IPS DF 6.9 (cell line): ENCODE measurements around the gene ATOSB.
A peak's percentile ranks its signal among the peaks of the same experiment; 100 is the strongest.

Experiments
- DNase-seq: peaks from one replicate; pipeline ENCODE4 v3.0.0-alpha.2; 2013; ENCODE audit warnings: low read depth, low spot score
- H3K27ac ChIP-seq: one replicate; pipeline ENCODE4 v1.5.1; 2013; ENCODE audit warnings: low read length, control low read depth
- H3K27me3 ChIP-seq: 2 replicates; pipeline ENCODE4 v1.6.1; 2013; ENCODE audit warnings: mild to moderate bottlenecking, low read length; ENCODE audit not compliant: control insufficient read depth, insufficient read depth
- H3K36me3 ChIP-seq: 2 replicates; pipeline ENCODE4 v1.6.1; 2013; ENCODE audit warnings: low read length; ENCODE audit not compliant: control insufficient read depth, insufficient read depth
- H3K4me1 ChIP-seq: 2 replicates; pipeline ENCODE4 v1.6.1; 2013; ENCODE audit warnings: low read length; ENCODE audit not compliant: control insufficient read depth, insufficient read depth
- H3K4me3 ChIP-seq: 2 replicates; pipeline ENCODE4 v1.5.1; 2013; ENCODE audit warnings: mild to moderate bottlenecking, low read length
- H3K9me3 ChIP-seq: 2 replicates; pipeline ENCODE4 v1.6.1; 2013; ENCODE audit warnings: low read length, inconsistent platforms; ENCODE audit not compliant: control insufficient read depth, insufficient read depth
- WGBS: extraction: QIAGEN DNeasy Blood & Tissue Kit; methylation state at CpG from one replicate; pipeline ENCODE4 v1.1.7; 2013; ENCODE audit warnings: mixed read lengths, missing lambda C conversion rate; ENCODE audit not compliant: insufficient read length, insufficient coverage; 5-methylcytosine and 5-hydroxymethylcytosine counted together

ATOSB gene

DNA sequence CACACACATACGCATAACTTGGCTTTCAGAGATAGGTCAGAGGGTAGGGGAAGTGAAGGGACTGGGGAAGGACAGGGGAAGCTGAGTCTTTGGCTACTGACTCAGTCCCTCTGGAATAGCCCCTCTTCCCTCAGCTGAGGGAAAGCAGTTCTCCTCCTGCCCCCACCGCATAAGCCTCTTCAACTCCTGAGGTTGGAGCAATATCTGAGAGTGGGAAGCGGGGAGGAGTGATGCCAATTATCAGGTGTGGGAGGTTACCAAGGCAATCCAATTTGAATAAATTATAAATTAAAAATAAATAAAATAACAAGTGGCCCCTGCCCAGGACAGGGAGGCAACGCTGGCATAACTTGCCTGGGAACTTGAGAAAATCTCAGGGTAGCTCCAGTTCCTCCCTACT is 11.1 kb downstream of the ATOSB start:
- Histone ChIP-seq H3K27ac (no peak overlapping the region), H3K4me3 (no peak overlapping the region), H3K27me3 (no peaks in the 10 kb centered on the region), H3K9me3 (no peaks in the 10 kb centered on the region), H3K4me1 (no peaks in the 10 kb centered on the region), H3K36me3 (peaks cover 13% of the 10 kb centered on the region)
- no peak for DNase-seq
- no CpG with 5 or more reads among the region's 4 CpGs for WGBS

DNA sequence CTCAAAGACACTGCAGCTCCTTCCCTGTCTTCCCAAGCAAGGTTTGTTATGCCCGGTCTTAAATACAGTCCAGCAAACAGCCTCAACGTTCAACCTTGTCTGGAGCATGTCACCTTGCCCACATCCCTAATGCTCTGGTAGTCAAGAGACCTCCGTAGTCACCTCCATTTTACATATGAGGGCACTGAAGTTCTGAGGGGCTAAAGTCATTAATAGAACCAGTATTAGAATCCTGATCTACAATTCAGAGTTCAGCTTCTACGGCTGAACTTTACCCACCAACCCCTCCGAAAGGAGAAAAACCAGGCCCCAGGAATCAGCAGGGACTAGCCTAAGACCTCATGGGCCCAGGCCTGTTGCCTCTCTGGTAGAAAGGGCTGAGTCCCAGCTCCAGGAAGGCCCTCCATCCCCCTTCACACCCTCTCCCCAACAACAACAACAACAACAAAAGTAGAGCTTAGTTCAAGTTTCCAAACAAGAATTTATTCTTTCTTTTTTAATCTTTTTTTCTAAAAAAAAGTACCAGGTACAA is 11.9 kb downstream of the ATOSB start:
- Histone ChIP-seq H3K4me3 (peak overlapping the region; percentile 73; the same call in 1 of the 2 replicates), H3K27me3 (no peaks in the 10 kb centered on the region), H3K4me1 (no peaks in the 10 kb centered on the region), H3K9me3 (no peaks in the 10 kb centered on the region), H3K36me3 (peaks cover 13% of the 10 kb centered on the region), H3K27ac (no peak overlapping the region)
- DNase-seq = no peak
- no CpG with 5 or more reads among the region's 5 CpGs for WGBS

DNA sequence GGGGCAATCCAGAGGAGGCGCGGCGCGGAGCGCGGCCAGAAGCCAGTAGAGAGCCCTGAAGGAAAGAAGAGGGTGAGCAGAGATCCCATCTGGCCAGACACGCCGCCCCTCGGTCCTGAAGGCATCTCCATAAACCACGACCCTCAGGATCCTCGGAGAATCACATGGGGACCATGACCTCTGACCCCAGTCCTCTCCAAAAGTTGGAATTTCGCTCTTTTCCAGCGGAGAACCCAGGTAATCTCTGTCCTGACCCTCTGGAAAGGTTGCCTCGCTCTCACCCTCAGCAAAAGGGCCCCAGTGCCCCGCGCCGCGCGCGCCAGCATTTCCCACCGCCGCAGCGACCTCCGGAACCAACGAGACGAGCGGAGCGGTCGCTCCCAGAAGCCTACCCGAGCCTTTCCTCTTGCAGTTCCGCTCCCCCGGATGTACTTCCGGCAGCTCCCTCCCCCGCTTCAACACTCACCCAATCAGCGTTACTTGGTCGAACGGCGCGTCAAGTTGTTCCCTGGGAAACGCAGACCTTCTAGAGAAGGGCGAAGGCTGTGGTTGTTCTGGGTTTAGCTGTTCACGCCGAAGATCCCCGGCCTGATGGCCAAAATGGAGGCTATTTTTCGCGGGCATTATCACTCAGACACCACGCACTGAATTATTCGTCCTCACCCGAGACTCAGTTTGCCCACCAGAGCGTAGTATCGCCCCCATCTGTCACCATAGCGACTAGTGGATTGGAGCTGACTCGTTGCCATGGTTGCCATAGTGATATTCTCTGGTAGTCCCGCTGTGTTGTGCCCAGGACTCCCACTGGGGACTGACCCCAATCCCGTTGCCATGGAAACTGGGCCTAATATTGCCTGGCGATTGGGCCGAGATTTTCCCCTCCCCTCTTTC is 12.6 kb downstream of the ATOSB start, which contains the start of gene STOML2:
Gene STOML2, minus strand, starts transcription at position 363 of the 891 bp plus-strand sequence. Its CDS starts 37 bp downstream, at position 326.
- no CpG with 5 or more reads among the region's 57 CpGs for WGBS
- no peak for DNase-seq
- Histone ChIP-seq H3K4me3 (peak within 1 kb of the TSS; percentile 73), H3K27ac (no peak within 1 kb of the TSS), H3K4me1 (no peaks in the 10 kb centered on the region), H3K9me3 (no peaks in the 10 kb centered on the region), H3K36me3 (peaks cover 13% of the 10 kb centered on the region), H3K27me3 (no peaks in the 10 kb centered on the region)

DNA sequence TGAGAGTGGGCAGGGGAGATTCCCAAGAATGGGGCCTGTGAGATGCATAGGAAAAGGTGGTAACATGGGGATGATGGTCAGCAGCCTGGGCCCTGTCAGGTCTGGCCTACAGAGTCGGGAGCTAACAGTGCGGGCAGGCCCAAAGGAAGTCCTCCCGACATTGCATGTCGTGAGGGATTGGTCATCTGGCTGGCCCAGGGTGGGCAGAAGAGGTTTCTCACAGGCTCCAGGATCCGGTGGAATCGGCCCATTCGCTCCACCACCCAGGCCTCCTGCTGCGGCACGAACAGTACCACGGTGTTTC is 13.2 kb downstream of the ATOSB start:
- Histone ChIP-seq H3K4me3 (peak overlapping the region; percentile 73), H3K27me3 (no peaks in the 10 kb centered on the region), H3K9me3 (no peaks in the 10 kb centered on the region), H3K36me3 (peaks cover 13% of the 10 kb centered on the region), H3K27ac (no peak overlapping the region), H3K4me1 (no peaks in the 10 kb centered on the region)
- DNase-seq = no peak
- WGBS = no CpG with 5 or more reads among the region's 10 CpGs

DNA sequence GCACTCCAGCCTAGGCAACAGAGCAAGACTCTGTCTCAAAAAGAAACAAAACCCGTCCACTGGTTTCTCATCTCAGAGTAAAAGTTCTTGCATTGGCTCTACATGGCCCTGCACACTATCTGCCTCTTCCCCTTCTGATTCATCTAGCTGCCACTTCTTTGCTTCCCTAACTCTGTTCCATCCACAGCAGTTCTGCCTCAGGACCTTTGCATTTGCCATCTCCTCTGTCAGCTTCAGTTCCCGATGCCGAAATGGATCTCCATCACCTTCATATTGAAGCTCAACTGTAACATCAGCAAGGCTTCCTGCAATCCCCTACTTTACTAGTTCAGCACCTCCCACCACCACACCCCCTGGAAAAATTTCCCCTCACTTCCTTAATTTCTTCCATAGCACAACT is 18.1 kb downstream of the ATOSB start:
- Histone ChIP-seq H3K36me3 (peaks cover 16% of the 10 kb centered on the region), H3K27me3 (no peaks in the 10 kb centered on the region), H3K27ac (no peak overlapping the region), H3K4me1 (no peaks in the 10 kb centered on the region), H3K9me3 (no peaks in the 10 kb centered on the region), H3K4me3 (no peak overlapping the region)
- no CpG with 5 or more reads among the region's 3 CpGs for WGBS
- no peak for DNase-seq

DNA sequence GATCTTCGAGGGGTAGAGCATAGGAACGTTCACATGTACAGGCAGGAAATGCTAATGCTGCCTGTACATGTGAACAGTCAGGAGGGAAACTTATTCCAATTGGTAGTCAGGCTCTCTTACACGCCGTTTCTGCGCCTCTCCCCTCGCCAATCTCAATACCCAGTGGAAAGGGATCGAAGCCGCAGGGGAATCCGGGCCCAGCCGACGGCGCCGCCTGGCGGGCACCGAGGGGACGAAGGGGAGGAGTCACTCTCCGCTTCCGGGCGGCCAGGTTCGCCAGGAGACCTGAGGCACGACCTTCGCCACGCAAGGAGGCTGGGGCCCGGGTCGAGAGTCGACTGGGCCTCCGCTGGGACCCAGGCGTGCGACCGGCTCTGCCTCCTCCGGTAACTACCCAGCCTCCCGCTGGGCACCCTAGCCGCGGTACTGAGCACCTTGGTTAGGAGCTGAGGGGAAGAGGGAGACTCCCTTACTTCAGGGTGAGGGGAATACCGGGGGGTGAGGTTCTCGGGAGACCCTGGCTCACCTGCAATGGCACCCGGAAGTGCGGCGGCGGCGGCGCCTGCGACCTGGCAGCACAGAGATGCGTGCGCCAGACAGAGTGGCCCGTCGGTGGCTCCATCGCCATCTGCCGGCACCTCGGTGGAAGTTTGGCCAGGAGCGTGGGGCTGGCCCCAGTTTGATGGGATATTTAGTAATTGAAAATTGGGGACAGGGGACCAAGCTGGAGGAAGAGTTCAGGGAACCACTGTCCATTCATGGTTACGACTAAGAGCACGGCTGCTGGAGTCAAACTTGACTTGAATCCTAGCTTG is 19.4 kb downstream of the ATOSB start, which contains the start of gene PIGO:
Gene PIGO, minus strand, starts transcription at position 557 of the 815 bp plus-strand sequence. CDS start 1,026 bp downstream, outside the sequence.
- no CpG with 5 or more reads among the region's 53 CpGs for WGBS
- Histone ChIP-seq H3K27me3 (no peaks in the 10 kb centered on the region), H3K4me3 (peak within 1 kb of the TSS; percentile 84), H3K27ac (no peak within 1 kb of the TSS), H3K9me3 (no peaks in the 10 kb centered on the region), H3K4me1 (no peaks in the 10 kb centered on the region), H3K36me3 (peaks cover 19% of the 10 kb centered on the region)
- no peak for DNase-seq

DNA sequence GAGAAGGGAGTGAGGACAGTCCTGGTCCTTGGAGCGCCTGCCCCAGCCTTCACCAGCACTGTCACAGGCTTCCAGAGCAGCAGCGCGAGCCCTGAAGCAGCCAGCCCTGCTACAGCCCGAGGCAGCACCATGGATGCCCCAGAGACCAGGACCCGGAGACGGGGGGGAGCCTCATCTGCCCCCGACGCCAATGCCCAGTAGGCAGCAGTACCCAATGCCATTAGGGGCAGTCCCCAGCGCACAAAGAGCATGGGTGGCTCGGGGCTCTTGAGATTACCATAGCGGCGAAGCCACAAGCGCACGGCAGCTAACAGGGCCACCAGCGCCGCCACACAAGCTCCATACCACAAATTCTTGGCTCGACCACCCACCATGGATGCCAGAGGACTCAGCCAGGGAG is 24.1 kb downstream of the ATOSB start:
- no CpG with 5 or more reads among the region's 17 CpGs for WGBS
- Histone ChIP-seq H3K4me1 (no peaks in the 10 kb centered on the region), H3K4me3 (no peak overlapping the region), H3K27ac (no peak overlapping the region), H3K27me3 (no peaks in the 10 kb centered on the region), H3K36me3 (peaks cover 27% of the 10 kb centered on the region; the same call in 1 of the 2 replicates), H3K9me3 (no peaks in the 10 kb centered on the region)
- DNase-seq = no peak

DNA sequence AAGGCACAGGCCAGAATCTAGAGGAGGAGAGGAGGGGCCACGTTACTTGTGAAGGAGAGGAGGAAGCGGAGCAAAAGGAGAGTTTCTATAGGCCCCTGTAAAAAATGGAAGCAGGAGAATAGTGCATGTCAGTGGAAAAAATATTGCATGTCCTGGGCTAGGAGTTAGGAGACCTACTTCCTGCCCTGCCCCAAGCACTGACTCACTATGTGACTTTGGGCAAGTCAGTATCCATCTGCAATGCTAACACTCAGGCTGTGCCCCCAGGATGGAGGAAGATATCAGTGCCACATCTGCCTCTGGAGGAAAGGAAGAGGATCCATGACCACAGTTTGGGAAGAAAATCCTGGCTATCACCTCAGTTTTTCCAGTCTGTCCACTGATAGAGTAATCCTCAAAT is 26.2 kb downstream of the ATOSB start:
- no peak overlapping the region for H3K27ac ChIP-seq
- peaks cover 27% of the 10 kb centered on the region; the same call in 1 of the 2 replicates for H3K36me3 ChIP-seq
- H3K4me1 ChIP-seq = no peaks in the 10 kb centered on the region
- no peaks in the 10 kb centered on the region for H3K9me3 ChIP-seq
- no peak for DNase-seq
- WGBS = no CpG with 5 or more reads among the region's 2 CpGs
- no peaks in the 10 kb centered on the region for H3K27me3 ChIP-seq
- no peak overlapping the region for H3K4me3 ChIP-seq

DNA sequence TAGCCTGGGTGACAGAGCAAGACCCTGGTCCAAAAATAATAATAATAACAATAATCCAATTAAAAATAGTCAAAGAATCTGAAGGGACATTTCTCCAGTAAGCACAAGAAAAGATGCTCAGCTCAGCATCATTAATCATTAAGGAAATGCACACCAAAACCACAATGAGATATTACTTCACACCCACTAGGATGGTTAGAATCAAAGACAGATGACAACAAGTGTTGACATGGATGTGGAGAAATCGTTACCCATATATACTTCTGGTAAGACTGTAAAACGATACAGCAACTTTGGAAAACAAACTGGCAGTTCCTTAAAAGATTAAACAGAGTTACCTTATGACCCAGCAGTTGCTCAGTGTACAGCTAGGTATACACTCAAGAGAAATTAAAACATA is 30.6 kb downstream of the ATOSB start:
- Histone ChIP-seq H3K4me3 (no peak overlapping the region), H3K27ac (no peak overlapping the region), H3K36me3 (peaks cover 10% of the 10 kb centered on the region; the same call in 1 of the 2 replicates), H3K27me3 (no peaks in the 10 kb centered on the region), H3K9me3 (no peaks in the 10 kb centered on the region), H3K4me1 (no peaks in the 10 kb centered on the region)
- DNase-seq = no peak
- WGBS = no CpG with 5 or more reads among the region's 2 CpGs
